GM19238 (cell line): ENCODE data around the gene HCFC1R1.

Source experiments
- DNase-seq: peaks from one replicate; pipeline ENCODE4 v3.0.0; 2011; ENCODE audit warnings: low spot score; ENCODE audit not compliant: insufficient read length

HCFC1R1 gene

GRCh38 chr16:3020247-3020603, 3.5 kb downstream of the HCFC1R1 start, which contains the start of gene TNFRSF12A:
TSS of gene TNFRSF12A (plus strand) at chr16:3020368. CDS start at chr16:3020398, 30 bp downstream.
- DNase-seq, result peak; percentile 90

- no peak for DNase-seq
Observed at GRCh38 chr16:3019594-3020246, 4.0 kb downstream of the HCFC1R1 start.

DNA sequence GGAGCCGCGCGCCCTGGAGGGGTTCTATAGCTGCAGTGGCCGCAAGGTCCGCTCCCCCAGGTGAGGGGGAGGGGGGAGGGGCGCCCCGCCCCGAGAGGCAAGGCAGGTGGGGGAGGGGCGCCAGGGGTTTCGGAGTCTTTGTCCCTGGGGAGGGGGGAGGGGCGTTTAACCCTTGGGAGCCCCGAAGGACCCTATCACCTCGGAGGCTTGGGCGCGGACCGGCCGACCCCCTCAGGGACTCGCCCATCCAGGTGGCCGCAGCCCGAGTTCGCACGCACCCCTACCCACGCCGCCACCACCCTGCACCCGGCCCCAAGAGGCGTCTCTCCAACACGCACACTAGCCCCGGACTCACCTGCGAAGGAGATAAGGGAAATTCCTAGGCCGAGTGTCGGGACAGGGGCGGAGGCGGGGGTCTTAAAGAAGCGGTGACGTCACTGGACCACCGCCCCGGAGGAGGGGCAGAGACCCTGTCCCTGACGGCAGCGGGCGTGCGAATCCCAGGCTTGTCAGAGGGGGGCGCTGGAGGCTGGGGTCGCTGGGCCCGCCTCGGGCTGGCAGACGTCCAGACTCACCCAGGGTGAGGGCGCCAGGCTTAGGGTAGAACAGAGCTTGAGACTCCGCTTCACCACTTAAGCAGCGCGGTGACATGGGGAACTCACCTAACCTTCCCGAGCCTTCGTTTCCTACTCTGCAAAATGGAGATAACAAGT, 5.8 kb downstream of the HCFC1R1 start, which contains the start of gene CLDN6:
CLDN6 (minus strand) TSS at position 390 of the 713 bp plus-strand sequence. CDS start 2,162 bp downstream, outside the sequence.
- DNase-seq, result no peak

- no peak for DNase-seq
Observed at GRCh38 chr16:3017344-3017743, 6.4 kb downstream of the HCFC1R1 start.

DNA sequence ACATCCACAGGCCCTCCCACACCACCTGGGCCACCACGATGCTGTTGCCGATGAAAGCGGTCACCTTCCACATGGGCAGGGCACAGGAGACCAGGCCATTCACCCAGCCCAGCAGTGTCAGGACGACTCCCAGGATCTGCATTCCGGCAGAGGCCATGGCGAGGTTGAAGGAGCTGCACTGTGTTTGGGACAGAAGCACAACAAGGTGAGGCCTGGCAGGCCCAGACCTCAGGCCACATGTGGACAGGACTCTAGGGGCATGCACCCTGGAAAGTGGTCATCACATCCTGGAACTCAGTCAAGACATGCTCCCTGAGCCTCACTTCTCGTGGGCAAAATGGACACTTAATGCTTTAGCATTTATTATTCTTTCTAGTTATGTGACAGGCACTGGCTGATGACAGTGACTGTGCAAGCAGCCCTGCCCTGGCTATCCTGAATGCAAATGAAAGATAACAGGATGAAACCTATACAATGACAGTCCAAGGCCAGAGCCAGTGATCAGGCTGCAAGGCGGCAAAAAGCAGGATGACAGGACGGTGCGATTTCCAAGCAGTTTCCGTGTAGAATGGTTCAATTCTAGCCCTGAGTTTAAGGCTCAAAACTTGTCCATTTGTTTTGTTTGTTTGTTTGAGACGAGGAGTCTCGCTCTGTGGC, 7.7 kb downstream of the HCFC1R1 start:
- DNase-seq, result no peak

DNA sequence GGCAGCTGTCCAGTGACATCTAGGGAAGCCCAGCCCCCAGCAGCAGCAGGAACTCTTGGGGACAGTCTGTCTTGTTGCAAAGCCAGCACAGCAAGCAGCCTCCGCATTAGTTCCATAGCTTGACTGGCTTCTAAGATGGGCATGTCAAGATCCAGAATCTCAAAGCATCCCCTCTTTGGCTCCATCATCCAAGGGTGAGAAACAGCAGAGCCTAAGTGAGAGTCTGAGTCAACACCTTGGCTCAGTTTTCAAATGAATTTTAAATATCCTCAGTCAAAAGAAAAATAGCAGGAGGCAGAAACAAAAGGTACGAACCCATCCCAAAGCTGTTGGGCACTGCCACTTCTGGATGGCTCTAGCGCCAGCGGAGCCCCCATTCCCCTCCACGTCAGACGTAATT, 8.8 kb downstream of the HCFC1R1 start:
- DNase-seq, result no peak

- no peak for DNase-seq
Observed at GRCh38 chr16:3013998-3014690, 9.6 kb downstream of the HCFC1R1 start.

GRCh38 chr16:3013491-3013951, 10.2 kb downstream of the HCFC1R1 start:
- no peak for DNase-seq

DNA sequence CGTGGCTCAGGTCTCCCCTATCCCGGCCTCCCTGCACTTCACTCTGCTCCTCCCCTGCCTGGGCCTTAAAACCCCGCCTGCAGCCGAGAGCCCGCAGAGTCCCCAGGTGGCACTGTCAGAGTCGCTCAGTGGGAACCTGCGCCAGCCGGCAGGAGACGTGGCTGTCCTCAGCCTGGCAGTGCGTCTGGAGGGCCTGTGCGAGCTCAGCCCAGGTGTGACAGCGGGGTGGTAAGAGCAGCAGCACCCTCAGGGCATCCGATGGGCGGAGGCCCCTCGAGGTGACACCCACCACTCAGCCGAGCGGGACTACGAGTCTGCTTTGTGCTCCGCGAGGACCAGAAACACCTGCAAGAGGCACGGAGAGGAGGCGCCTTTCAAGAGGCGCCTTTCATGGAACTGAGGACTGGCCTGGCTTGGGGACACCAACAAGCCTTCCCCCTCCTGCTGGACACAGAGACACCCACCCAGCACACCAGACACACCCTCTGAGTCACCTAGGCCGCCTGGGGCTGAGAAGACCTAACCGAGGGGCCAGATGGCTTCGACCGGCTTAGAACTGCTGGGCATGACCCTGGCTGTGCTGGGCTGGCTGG, 10.8 kb downstream of the HCFC1R1 start, which contains the start of gene CLDN9:
CLDN9 (plus strand) TSS at position 96 of the 593 bp plus-strand sequence; CDS start at position 536, 440 bp downstream.
- DNase-seq, result no peak

- no peak for DNase-seq
Observed at GRCh38 chr16:3012246-3012645, 11.5 kb downstream of the HCFC1R1 start.

- DNase-seq, result no peak
Observed at GRCh38 chr16:3010510-3010909, 13.2 kb downstream of the HCFC1R1 start.

DNA sequence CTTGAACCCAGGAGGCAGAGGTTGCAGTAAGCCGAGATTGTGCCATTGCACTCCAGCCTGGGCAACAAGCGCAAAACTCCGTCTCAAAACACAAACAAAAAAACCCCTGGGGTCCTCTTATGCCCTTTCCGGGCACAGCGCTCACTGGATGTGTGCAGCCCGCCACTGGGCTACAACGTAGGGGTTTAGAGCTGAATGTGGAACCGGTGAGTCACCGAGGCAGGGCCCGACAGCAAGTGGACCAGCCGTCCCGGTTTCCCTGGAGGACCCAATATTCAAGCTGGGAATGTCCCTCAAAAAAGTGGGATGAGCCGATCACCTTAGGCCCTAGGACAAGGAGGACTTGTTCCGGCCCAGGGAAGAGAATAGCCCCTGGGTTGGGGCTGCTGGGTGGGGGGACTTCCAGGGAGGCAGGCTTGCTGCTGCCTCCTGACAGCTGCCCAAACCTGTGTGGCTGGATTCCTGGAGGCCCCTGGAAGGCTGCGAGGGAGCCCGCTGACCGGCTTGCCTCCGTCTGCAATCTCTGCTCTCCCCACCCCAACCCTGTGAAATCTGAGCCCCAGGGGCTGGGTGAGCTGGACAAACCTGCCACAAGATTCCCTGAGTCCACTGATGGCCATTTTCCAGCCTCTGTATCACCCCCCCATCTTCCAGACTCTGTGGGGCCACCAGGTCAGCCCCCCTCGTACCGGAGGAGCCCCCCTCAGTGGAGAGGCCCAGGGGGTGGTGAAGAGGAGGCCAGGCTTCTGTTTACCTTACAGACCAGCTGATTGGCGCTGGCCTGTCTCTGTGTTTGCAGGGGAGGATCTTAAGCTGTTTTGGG, 14.0 kb downstream of the HCFC1R1 start:
- DNase-seq, result no peak

DNA sequence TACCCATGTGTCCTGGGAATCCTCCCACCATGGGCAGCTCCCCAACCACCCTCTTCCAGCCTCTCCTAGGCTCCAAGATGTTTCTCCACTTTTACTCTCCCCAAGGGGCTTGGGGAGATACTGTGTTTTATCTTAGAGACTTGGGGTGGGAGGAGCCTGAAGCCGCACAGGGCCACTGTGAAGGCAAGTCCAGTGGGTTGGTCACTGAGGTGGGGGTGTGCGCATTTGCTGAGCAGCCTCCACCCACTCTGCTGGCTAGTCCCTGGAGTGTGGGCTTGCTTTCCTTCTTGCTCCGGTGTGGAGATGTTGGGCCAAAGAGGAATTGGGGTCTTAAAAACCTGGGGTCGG, 15.1 kb downstream of the HCFC1R1 start:
- DNase-seq, result no peak

GRCh38 chr16:3007957-3008689, 15.6 kb downstream of the HCFC1R1 start:
- DNase-seq, result no peak

- DNase-seq, result peak; percentile 48
Observed at GRCh38 chr16:3007059-3007956, 16.4 kb downstream of the HCFC1R1 start.

GRCh38 chr16:3004781-3005284, 18.9 kb downstream of the HCFC1R1 start:
- no peak for DNase-seq

DNA sequence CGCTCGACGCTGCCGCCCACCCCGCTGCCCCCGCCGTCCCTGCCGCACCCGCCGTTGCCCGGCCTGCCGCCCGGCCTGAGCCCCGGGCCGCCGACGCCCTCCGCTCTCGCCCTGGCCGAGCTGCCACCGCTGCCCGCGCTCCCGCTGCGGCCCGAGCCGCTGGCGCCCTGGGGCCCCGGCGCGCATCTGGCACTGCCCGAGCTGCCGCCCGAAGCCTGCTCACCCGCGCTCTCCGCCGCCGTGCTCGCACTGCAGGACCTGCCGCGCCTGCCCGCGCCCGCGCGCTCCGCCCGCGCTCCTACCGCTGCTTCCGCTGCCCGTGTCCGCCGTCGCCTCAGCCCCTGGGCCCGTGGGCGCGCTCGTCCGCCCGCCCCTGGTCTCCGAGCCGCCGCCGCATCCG, 19.4 kb downstream of the HCFC1R1 start:
- DNase-seq, result no peak

- DNase-seq, result peak; percentile 100
Observed at GRCh38 chr16:3003582-3004270, 20.0 kb downstream of the HCFC1R1 start.
